ENCODE data around the gene LARGE1. TPM values are rescaled to one million over a fixed set of nuclear protein-coding genes. Genes with fewer than 3 reads are reported as not detected.

Gene LARGE1
- total and polyA plus RNA-seq, 9 of the 15 experiments (the other 6 are each of a cell fraction or from before 2014, with no cell fraction given) = 0.01 to 0.66 (median 0.14) TPM; not detected in 2

- in situ Hi-C loops (cut with MboI) = no loop called here
- CTCF ChIA-PET (ENCODE audit: low intra/inter-chr PET ratio) = no interaction called here
Observed at GRCh38 chr22:33337524-33337923, 582.8 kb downstream of the LARGE1 start.

DNA sequence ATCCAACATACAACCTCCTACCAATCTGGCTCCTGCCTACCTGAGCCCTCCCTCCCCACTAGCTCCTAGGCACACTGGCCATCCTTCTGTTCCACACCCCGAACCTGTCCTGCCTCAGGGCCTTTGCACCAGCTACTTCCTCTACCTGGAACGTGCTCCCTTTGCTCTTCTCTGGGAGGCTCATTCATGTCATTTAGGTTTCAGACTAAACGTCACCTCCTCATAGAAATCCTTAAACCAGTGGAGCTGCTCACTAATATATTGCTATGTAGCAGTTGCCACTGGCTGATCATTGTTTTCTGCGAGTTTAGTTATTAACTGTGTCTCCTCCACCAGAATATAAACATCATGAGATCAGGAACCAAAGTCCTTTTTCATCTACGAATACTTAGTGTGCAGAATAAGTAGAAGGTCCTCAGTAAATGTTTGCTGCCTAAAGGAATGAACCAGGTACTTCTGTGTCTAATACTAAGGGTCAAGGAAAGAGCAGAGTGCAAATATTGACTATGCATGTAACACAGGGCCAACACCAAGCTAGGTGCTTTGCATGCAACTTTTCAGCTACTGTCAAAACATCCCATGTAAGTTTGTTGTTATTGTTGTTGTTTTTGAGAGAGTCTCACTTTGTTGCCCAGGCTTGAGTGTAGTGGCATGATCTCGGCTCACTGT is 584.5 kb downstream of the LARGE1 start:
- ChIA-PET POLR2A (no interaction called here), CTCF (ENCODE audit: low intra/inter-chr PET ratio) (no interaction called here)
- FAIRE-seq = no peak
- no peaks in the 10 kb centered on the region for H3K36me3 ChIP-seq (ENCODE audit: control insufficient read depth, insufficient read depth, low read length)
- no peak overlapping the region for H2AFZ ChIP-seq (ENCODE audit: low read depth, low read length)
- DNase-seq (ENCODE audit: extremely low read depth in 1 of 4, low spot score in 3 of 4) = no peak
- no peak overlapping the region for H3K4me2 ChIP-seq (ENCODE audit: insufficient read depth, low read length)
- no peaks in the 10 kb centered on the region for H3K79me2 ChIP-seq (ENCODE audit: control insufficient read depth, insufficient read depth, low read length)
- H3K9ac ChIP-seq (ENCODE audit: insufficient read depth in 1 of 2, low read depth in 2 of 2, low read length in 2 of 2) = no peak overlapping the region
- BruUV-seq (replicated peaks) = no TSS peak
- no peaks in the 10 kb centered on the region for H3K27me3 ChIP-seq (ENCODE audit: control insufficient read depth in 2 of 2, insufficient read depth in 2 of 2, low read length in 2 of 2)
- intact Hi-C loops (cut with micrococcal nuclease) (no loop called here), in situ Hi-C loops (cut with MboI) (no loop called here)
- no peak for TF ChIP-seq TGIF2 (CRISPR knock-in tag; IDR thresholded peaks at IDR 0.05)
- TF ChIP-seq ZNF140 (CRISPR knock-in tag; IDR thresholded peaks at IDR 0.05) = no peak
- TF ChIP-seq, protein P1, sequence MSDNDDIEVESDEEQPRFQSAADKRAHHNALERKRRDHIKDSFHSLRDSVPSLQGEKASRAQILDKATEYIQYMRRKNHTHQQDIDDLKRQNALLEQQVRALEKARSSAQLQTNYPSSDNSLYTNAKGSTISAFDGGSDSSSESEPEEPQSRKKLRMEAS (CRISPR knock-in tag; IDR thresholded peaks at IDR 0.05) = no peak
- TF ChIP-seq DACH1 (IDR thresholded peaks at IDR 0.05; ENCODE audit: partially characterized antibody) = no peak
- H3K27ac ChIP-seq (ENCODE audit: extremely low read depth, low read depth, low read length) = no peak overlapping the region
- H3K9me3 ChIP-seq (replicated peaks; ENCODE audit: control insufficient read depth, insufficient read depth, low read depth, low read length) = no peaks in the 10 kb centered on the region
- H3K4me3 ChIP-seq = no peak overlapping the region
- H3K9me1 ChIP-seq (ENCODE audit: control insufficient read depth, insufficient read depth, low read length) = no peaks in the 10 kb centered on the region
- no peaks in the 10 kb centered on the region for H4K20me1 ChIP-seq (replicated peaks; ENCODE audit: control insufficient read depth, insufficient read depth, low read length)
- H3K4me1 ChIP-seq (replicated peaks in 1 of 2; ENCODE audit: control insufficient read depth in 2 of 2, insufficient read depth in 2 of 2, low read length in 2 of 2) = no peaks in the 10 kb centered on the region
- ATAC-seq = no peak
- 1% methylated on average over 5 of the region's 6 CpGs for WGBS (ENCODE audit: insufficient coverage, low coverage, missing lambda C conversion rate)

More at GRCh38 chr22:33337524-33337923, 582.8 kb downstream of the LARGE1 start:
- no TSS peak for BruUV-seq (replicated peaks)
- Histone ChIP-seq H3K4me1 (replicated peaks in 1 of 2; ENCODE audit: control insufficient read depth in 2 of 2, insufficient read depth in 2 of 2, low read length in 2 of 2) (no peaks in the 10 kb centered on the region), H3K36me3 (ENCODE audit: control insufficient read depth, insufficient read depth, low read length) (no peaks in the 10 kb centered on the region), H3K79me2 (ENCODE audit: control insufficient read depth, insufficient read depth, low read length) (no peaks in the 10 kb centered on the region), H3K4me2 (ENCODE audit: insufficient read depth, low read length) (no peak overlapping the region), H3K4me3 (no peak overlapping the region), H3K9me3 (replicated peaks; ENCODE audit: control insufficient read depth, insufficient read depth, low read depth, low read length) (no peaks in the 10 kb centered on the region), H4K20me1 (replicated peaks; ENCODE audit: control insufficient read depth, insufficient read depth, low read length) (no peaks in the 10 kb centered on the region), H3K27me3 (ENCODE audit: control insufficient read depth in 2 of 2, insufficient read depth in 2 of 2, low read length in 2 of 2) (no peaks in the 10 kb centered on the region), H3K9ac (ENCODE audit: insufficient read depth in 1 of 2, low read depth in 2 of 2, low read length in 2 of 2) (no peak overlapping the region), H2AFZ (ENCODE audit: low read depth, low read length) (no peak overlapping the region), H3K9me1 (ENCODE audit: control insufficient read depth, insufficient read depth, low read length) (no peaks in the 10 kb centered on the region), H3K27ac (ENCODE audit: extremely low read depth, low read depth, low read length) (no peak overlapping the region)
- POLR2A ChIA-PET = interaction anchor here (0.7 kb wide), 1 partner anchor 208 kb away, joined by 3 read pairs; no protein-coding TSS in a partner anchor
- DNase-seq (ENCODE audit: extremely low read depth in 1 of 4, low spot score in 3 of 4) = no peak
- TF ChIP-seq ZNF584 (CRISPR knock-in tag; IDR thresholded peaks at IDR 0.05; ENCODE audit: low read depth) = no peak
- no peak for TF ChIP-seq ZNF143 (CRISPR knock-in tag; IDR thresholded peaks at IDR 0.05)
- intact Hi-C loops (cut with micrococcal nuclease) = no loop called here
- ATAC-seq = no peak
- FAIRE-seq = no peak
- WGBS (ENCODE audit: insufficient coverage, low coverage, missing lambda C conversion rate) = 2% methylated on average over 7 of the region's 10 CpGs

Measured in K562 (cell line).